HFF-Myc (cell line): ENCODE results near the gene TRPM4.

Source experiments
- DNase-seq: peaks from one replicate; pipeline ENCODE4 v3.0.0-alpha.2; 2011; ENCODE audit warnings: low read depth; ENCODE audit errors: extremely low read depth
- H3K4me3 ChIP-seq: replicated peaks from 2 replicates; pipeline ENCODE4 v1.5.1; 2011; ENCODE audit warnings: low read depth, mild to moderate bottlenecking, control low read depth, low read length
- CTCF ChIP-seq: IDR thresholded peaks from 2 replicates; pipeline ENCODE4 v1.5.1; 2012; ENCODE audit warnings: mild to moderate bottlenecking, low read depth, low read length, control low read depth; ENCODE audit errors: missing control alignments

TRPM4 gene

GRCh38 chr19:49243129-49243528, 85.5 kb downstream of the TRPM4 start:
- no peak overlapping the region for H3K4me3 ChIP-seq
- no peak for TF ChIP-seq CTCF

GRCh38 chr19:49243726-49244125, 86.1 kb downstream of the TRPM4 start:
- no peak for DNase-seq
- H3K4me3 ChIP-seq = no peak overlapping the region
- TF ChIP-seq CTCF = no peak

More at GRCh38 chr19:49243129-49243528, 85.5 kb downstream of the TRPM4 start:
- no peak for DNase-seq

GRCh38 chr19:49244256-49244655, 86.7 kb downstream of the TRPM4 start:
- H3K4me3 ChIP-seq = no peak overlapping the region
- no peak for TF ChIP-seq CTCF
- DNase-seq = no peak

- TF ChIP-seq CTCF = no peak
- DNase-seq = no peak
- H3K4me3 ChIP-seq = no peak overlapping the region
Measured at GRCh38 chr19:49247676-49248075, 90.1 kb downstream of the TRPM4 start.

GRCh38 chr19:49249933-49250332, 92.3 kb downstream of the TRPM4 start:
- TF ChIP-seq CTCF = no peak
- no peak overlapping the region for H3K4me3 ChIP-seq
- no peak for DNase-seq

GRCh38 chr19:49255674-49256073, 98.1 kb downstream of the TRPM4 start:
- H3K4me3 ChIP-seq = no peak overlapping the region
- DNase-seq = no peak
- no peak for TF ChIP-seq CTCF

GRCh38 chr19:49256691-49257090, 99.1 kb downstream of the TRPM4 start:
- H3K4me3 ChIP-seq = no peak overlapping the region
- DNase-seq = no peak
- no peak for TF ChIP-seq CTCF
